ENCODE results near the gene BAHCC1. TPM values are rescaled to one million over a fixed set of nuclear protein-coding genes. Genes with fewer than 3 reads are reported as not detected.

The BAHCC1 gene
- total RNA-seq, 1 experiment from 2014 or later: 11.0 TPM

DNA sequence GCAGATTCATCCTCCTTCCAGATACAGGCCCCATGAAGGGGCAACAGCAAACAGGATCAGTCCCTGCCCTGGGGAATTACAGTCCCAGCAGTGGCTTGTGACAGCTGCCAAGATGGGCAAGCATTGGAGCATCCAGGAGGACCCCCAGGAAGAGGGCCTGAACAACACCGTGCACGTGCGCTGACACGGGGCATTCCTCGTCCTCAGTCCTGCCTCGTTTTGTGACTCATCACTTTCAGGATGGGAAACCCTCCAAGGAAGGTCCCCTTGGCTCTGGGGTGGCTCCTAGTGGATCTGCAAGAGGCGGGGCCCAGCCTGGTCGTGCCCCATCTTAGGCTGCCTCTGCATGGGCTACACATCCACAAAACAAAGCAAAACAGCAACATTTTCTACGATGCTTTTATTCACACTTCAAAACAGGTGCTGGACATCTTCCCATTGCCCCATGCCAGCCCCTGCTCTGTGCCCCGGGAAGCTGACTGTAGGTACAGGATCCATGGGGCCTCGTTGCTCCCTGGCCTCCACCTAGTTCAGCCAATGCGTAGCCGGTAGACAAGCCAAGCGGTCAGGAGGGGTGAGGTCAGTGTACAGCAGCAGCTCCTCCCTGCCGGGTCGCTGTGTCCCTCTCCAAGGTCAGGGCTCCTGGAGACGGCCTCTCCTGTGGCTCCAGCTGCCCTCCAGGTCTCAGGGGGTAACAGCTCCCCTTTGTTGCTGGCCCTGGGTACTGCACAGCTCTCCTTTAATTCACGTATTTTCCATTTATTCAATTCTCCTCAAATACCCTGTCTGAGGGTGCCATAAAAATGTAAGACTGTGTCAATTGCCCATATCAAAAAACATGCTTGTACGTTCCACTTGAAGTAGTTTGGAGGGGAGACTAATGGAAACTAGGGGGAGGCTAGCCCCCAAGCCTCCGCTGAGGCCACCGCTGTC lies 85.1 kb downstream of the BAHCC1 start:
- peak; percentile 89 for DNase-seq (ENCODE audit: low read depth)

GRCh38 chr17:81481073-81481799 lies 86.0 kb downstream of the BAHCC1 start:
- DNase-seq (ENCODE audit: low read depth): peak; percentile 89

- no peak for DNase-seq (ENCODE audit: low read depth)
Observed at GRCh38 chr17:81481815-81482505, 86.7 kb downstream of the BAHCC1 start.

DNA sequence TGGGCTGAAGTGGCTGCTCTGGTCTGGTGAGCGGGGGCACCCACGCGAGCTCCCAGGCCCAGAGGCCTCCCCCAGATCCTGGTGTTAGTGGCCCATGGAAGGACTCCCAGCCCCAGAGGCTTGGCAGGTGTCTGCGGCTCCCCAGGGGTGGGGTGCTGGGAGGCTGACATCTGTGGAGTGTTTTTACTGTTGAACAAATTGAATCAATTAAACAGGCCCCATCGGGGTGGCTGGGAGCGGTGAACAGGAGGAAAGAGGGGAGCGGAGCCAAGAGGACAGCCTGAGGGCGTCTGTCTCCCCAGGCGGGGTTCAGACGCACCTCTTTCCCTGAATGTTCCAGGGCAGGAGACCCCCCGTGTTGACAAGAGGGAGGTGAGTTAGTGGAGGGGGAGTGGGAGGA lies 87.4 kb downstream of the BAHCC1 start:
- no peak for DNase-seq (ENCODE audit: low read depth)

DNA sequence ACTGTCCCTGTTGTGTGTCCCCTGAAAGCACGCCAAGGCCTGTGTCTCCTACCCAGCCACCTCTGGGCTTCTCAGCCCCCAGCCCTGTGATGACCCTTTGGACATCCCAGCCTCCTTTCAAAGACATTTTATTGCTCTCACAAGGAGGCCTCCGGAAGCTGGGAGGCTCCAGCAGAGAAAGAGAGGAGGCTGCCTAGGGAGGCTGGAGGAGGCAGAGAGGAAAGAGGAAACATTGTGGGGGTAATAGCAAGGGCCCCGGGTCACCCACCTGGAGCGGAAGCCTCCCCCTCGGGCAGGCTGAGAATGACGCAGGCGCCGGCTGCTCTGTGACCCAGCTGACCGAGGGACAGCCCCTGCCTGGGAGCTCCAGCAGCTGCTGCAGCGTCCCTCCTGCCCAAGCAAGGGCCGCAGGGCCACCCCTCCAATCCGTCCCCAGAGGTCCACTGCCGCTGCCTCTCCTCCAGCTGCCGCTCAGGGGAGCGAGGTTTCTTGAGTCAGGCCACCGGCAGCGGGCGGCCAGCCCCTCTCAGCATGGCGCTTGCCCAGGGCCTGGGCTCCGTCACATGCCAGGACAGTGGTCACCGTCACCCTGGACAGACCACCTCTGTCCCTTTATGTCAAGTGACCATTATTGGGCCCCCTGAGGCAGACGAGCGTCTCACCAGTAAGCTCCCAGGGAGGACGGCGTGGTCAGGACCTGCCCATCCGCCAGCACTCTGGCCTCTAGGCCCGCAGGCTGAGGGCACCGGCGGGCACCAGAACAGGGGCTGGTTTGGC lies 88.0 kb downstream of the BAHCC1 start:
- DNase-seq (ENCODE audit: low read depth): no peak

DNA sequence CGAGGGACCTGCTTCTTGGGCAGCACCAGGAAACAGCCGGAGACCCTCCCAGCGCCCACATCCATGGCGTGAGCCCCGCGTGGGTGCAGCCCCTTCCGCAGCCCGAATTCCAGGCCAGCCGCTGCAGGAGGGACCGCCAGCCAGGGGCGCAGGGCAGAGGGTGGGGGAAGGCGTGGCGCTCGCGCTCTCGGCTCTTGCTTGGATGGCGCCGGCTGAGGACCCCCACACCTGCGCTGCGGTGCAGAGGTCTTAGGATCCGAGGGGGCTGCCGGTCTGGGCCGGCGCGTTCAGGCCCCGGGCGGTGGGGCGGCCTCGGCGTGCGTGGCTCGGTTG lies 88.6 kb downstream of the BAHCC1 start:
- DNase-seq (ENCODE audit: low read depth): no peak

- DNase-seq (ENCODE audit: low read depth): peak; percentile 85
Observed at GRCh38 chr17:81484195-81484979, 89.1 kb downstream of the BAHCC1 start.

DNA sequence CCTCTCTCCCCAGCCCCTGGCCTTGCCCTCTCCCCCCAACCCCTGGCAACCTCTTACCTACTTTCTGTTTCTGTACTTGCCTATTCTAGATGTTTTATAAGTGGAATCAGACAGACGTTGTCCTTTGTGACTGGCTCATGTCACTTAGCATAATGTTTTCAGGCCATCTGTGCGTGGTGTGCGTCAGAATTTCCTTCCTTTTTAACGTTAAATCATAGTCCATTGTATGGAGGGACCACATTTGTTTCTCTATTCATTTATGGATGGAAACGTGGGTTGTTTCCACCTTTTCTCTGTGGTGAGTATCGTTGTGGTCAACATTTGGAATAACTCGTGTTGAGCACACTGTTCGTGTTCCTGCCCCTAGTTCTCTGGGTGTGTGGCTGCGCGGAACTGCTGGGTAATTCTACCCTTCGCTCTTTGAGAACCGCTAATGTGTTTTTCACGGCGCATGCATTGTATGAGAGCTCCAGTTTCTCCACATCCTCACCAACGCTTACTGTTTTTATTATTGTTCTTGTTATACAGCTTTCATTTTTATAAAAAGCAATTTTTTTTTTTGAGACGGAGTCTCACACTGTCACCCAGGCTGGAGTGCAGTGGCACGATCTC lies 91.0 kb downstream of the BAHCC1 start:
- no peak for DNase-seq (ENCODE audit: low read depth)

GRCh38 chr17:81487089-81487486 lies 91.8 kb downstream of the BAHCC1 start:
- no peak for DNase-seq (ENCODE audit: low read depth)

- DNase-seq (ENCODE audit: low read depth): peak; percentile 85
Observed at GRCh38 chr17:81487487-81488275, 92.4 kb downstream of the BAHCC1 start.

- DNase-seq (ENCODE audit: low read depth): no peak
Observed at GRCh38 chr17:81488276-81488860, 93.1 kb downstream of the BAHCC1 start.

DNA sequence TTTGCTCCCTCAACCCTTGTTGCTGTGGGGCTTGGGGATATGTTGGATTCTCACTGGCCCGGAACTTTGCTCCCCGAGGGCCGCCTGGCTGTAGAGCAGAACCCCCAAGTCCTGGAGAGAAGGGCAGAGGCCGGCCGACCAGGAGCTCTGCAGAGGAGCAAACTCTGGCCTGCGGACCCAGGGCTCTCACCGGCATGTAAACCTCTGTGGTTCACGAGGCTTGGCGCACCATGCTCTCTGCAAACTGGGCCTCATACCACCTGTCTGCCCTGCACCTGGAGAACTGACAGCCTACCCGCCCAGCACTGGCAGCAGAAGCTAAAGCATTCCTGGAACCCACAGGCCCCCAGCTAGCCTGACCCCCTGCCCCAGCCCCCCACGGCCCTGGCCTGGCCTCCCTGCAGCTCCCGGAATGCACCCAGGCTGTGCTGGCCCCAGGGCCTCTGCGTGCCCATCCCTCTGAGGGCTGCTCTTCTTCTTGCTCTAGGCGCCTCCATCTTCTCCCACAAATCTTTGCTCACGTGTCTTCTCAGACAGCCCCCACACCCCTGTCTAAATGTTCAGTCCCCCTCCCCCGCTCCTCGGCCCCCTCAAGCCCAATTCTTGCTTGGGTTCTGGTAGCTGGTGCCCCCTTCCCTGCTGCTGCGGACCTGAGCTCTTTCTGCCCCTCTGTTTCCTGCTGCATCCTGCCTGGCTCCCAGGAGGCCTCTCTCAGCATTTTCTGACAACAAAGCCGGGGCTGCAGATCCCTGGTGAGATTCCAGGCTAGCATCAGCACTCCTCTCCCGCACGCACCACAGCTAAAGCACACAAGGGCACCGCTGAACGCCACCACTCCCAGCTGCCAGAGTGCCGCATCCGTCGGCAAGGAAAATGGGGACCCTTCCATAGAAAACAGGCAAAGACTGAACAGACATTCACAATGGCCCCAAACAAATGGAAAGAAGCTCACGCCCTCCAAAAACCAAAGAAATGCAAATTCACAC lies 94.0 kb downstream of the BAHCC1 start:
- no peak for DNase-seq (ENCODE audit: low read depth)

DNA sequence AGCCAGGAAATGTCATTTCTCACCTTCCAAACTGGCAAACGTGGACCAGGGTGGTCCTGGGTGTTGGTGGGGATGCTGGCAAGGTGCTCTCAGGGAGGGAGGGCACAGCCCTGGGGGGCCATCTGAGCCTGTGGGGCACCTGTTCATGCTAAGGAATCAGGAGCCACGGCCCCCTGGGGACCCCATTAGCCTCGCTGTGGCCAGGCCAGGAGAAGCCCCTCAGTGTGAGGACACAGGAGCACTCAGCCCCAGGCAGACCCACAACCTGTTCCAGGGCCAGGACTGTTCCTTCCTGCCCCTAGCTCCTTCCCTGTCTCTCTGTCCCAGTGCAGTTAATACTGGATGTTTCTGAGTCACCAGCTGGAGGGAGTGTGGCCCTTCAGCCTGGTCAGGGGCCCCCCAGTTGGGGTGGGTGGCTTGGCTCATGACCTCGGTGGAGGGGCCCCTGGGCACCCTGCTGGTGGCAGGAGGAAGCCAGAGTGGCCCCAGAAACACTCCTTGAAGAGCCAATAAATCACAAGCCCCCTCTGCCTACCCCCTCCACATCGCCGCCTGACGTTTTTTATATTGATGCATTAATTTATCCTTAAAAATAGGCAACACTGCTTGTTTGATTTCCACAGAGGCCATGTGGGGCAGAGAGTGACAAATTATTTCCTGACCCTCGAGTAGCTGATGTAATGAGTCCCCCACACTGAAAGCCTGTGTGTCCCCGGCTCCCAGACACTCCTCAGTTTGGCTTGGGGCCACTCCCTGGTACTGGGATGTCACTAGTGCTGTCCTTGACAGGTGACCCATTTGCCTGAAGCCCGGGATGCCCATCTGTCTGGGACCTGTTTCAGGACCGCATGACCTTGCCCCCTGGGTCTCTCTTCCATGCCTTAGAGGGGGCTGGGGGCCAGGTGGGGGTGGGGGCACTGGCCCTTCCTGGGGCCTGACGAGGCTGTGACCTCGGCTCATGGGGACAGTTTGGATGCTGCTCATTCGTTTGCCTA lies 95.0 kb downstream of the BAHCC1 start:
- no peak for DNase-seq (ENCODE audit: low read depth)

DNA sequence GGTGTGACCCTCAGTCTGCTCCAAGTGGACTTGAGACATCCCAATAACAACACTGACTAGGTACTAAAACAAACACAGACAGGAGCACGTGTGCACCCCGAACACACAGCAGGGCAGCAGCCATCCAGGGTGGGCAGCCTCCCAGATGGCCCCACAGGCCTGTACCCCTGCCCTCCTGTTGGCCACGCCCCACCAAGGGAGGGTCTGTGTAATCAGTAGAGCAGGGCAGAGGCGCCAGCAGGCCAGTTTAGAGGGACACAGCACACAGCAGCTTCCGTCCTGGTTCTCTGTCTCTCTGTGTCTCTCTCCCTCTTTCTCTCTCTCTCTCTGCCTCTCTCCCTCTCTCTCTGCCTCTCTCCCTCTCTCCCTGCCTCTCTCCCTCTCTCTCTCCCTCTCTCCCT lies 95.9 kb downstream of the BAHCC1 start:
- DNase-seq (ENCODE audit: low read depth): no peak

DNA sequence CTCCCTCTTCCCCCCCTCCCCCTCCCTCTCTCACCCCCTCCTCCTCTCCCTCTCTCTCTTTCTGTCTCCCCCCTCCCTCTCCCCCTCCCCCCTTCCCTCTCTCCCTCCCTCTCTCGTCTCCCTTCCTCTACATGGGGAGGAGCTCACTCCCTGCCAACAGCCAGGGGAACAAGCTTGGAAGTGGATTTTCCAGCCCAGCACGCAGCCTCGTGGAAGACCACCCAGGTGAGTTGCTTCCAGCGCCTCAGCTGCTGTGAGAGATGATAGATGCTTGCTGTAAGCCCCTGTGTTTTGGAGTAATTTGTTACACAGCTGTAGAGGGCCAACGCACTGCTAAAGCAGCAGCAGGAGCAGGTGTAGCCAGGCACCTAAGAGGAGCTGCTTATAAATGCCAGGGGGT lies 96.5 kb downstream of the BAHCC1 start:
- no peak for DNase-seq (ENCODE audit: low read depth)

DNA sequence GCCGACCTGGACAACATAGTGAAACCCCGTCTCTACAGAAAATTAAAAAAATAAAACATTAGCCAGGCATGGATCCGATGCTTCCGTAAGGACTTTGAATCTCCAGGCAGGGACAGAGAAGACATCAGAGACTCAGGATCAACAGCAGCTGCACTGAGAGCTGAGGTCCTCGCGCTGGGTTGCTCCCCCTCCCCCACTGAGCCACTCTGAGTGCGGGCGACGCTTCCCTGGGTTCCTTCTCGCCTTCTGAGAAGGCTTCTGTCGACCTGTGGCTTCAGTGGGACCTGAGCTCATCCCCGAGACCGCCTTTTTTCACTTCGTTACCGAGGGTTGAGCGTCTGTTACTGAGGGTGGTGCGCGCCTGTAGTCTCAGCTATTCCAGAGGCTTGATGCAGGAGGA lies 96.9 kb downstream of the BAHCC1 start:
- DNase-seq (ENCODE audit: low read depth): no peak

- DNase-seq (ENCODE audit: low read depth): no peak
Observed at GRCh38 chr17:81492706-81493105, 97.4 kb downstream of the BAHCC1 start.

All from Daoy (cell line).